DMS53 treated with DMSO at 0.1 percent for 48 hours (cell line): ENCODE data around the gene SERINC3.
"Not testable (repeated sequence)": the region's sequence is repeated elsewhere in the genome, so short reads cannot be mapped to it uniquely, and the experiment has no call there.

Source experiments
- DNase-seq: peaks from one replicate; lab custom pipeline; 2025; ENCODE audit not compliant: unreplicated experiment; lab: John Stamatoyannopoulos, UW

SERINC3 gene

GRCh38 chr20:44521484-44522481, at the start of gene SERINC3:
SERINC3 (minus strand) TSS chr20:44522070; CDS start chr20:44521951, 119 bp downstream.
- peak; percentile 94 for DNase-seq

- no peak for DNase-seq
Measured at GRCh38 chr20:44571362-44571988, 49.6 kb upstream of the SERINC3 start.

GRCh38 chr20:44570367-44570766, 48.5 kb upstream of the SERINC3 start:
- DNase-seq = no peak

GRCh38 chr20:44566811-44567210, 44.9 kb upstream of the SERINC3 start:
- DNase-seq = no peak

GRCh38 chr20:44566018-44566417, 44.1 kb upstream of the SERINC3 start:
- DNase-seq = no peak

- no peak for DNase-seq
Measured at GRCh38 chr20:44561876-44562275, 40.0 kb upstream of the SERINC3 start.

GRCh38 chr20:44560818-44561217, 38.9 kb upstream of the SERINC3 start:
- DNase-seq = not testable (repeated sequence)

GRCh38 chr20:44560229-44560628, 38.4 kb upstream of the SERINC3 start:
- no peak for DNase-seq

GRCh38 chr20:44559302-44559701, 37.4 kb upstream of the SERINC3 start:
- DNase-seq = no peak

- DNase-seq = peak; percentile 95
Measured at GRCh38 chr20:44552950-44553908, 31.4 kb upstream of the SERINC3 start.

- DNase-seq = no peak
Measured at GRCh38 chr20:44552568-44552949, 30.7 kb upstream of the SERINC3 start.

GRCh38 chr20:44552050-44552449, 30.2 kb upstream of the SERINC3 start:
- DNase-seq = no peak

- DNase-seq = no peak
Measured at GRCh38 chr20:44549123-44549522, 27.3 kb upstream of the SERINC3 start.

GRCh38 chr20:44547419-44547818, 25.5 kb upstream of the SERINC3 start:
- DNase-seq = no peak

GRCh38 chr20:44544263-44544662, 22.4 kb upstream of the SERINC3 start:
- no peak for DNase-seq

GRCh38 chr20:44543358-44543757, 21.5 kb upstream of the SERINC3 start:
- no peak for DNase-seq

- no peak for DNase-seq
Measured at GRCh38 chr20:44542890-44543289, 21.0 kb upstream of the SERINC3 start.

GRCh38 chr20:44541992-44542391, 20.1 kb upstream of the SERINC3 start:
- no peak for DNase-seq

- DNase-seq = no peak
Measured at GRCh38 chr20:44540834-44541233, 19.0 kb upstream of the SERINC3 start.

GRCh38 chr20:44537993-44538392, 16.1 kb upstream of the SERINC3 start:
- DNase-seq = no peak

- no peak for DNase-seq
Measured at GRCh38 chr20:44536175-44536574, 14.3 kb upstream of the SERINC3 start.
